ENCODE measurements around the gene ATG9B.

ATG9B gene

DNA sequence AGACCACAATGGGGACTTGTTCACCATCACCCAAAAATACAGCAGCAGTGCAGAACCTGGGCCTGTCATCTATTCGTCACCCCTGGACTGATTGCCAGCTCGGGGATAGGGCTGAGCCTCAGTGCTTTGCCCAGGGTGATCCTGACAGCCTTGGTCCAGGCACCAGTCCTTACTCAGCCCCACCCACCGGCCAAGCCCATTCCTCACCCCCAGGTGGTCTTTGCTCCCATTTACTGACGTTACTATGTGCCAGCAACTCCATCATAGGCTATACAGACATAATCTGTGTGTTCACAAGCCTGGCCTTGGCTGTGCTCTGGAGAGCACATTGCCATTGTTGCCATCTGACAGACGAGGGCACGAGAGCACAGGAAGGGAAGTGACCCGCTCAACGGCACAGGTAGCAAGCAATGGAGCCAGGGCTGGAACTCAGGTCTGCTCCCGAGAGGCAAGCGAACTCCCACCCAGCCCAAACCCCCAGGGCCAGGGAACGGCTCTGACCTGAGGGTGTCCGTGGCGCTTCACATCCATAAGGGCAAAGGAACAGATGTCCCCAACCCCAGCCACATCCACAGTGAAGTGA, 6.8 kb downstream of the ATG9B start:
- no peak for DNase-seq (ENCODE audit: low spot score)
- H3K4me3 ChIP-seq, result no peak overlapping the region
- TF ChIP-seq, protein P1, sequence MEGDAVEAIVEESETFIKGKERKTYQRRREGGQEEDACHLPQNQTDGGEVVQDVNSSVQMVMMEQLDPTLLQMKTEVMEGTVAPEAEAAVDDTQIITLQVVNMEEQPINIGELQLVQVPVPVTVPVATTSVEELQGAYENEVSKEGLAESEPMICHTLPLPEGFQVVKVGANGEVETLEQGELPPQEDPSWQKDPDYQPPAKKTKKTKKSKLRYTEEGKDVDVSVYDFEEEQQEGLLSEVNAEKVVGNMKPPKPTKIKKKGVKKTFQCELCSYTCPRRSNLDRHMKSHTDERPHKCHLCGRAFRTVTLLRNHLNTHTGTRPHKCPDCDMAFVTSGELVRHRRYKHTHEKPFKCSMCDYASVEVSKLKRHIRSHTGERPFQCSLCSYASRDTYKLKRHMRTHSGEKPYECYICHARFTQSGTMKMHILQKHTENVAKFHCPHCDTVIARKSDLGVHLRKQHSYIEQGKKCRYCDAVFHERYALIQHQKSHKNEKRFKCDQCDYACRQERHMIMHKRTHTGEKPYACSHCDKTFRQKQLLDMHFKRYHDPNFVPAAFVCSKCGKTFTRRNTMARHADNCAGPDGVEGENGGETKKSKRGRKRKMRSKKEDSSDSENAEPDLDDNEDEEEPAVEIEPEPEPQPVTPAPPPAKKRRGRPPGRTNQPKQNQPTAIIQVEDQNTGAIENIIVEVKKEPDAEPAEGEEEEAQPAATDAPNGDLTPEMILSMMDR (IDR thresholded peaks at IDR 0.05), result no peak
- H3K27ac ChIP-seq, result no peak overlapping the region

DNA sequence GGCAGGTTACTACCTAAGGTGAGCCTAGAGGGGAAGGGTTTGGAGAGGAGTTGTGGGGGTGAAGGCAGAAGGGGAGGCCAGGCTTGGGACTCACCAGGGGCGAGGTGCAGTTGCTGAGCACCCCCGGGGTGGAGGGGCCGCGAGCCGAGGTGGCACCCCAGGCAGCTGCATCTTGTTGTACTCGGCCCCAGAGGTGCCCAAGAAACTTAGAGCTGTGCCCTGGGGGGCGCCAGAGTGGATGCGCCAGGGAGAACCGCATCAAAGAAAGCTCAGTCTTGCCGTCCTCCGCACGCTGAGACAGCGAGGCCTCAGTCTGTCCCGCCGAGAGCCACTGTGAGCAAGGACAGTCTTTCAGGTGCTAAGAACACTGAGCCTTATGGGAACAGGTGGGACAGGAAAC, 7.4 kb downstream of the ATG9B start:
- TF ChIP-seq, protein P1 (IDR thresholded peaks at IDR 0.05), result no peak
- Histone ChIP-seq H3K4me3 (no peak overlapping the region), H3K27ac (no peak overlapping the region)
- no peak for DNase-seq (ENCODE audit: low spot score)

DNA sequence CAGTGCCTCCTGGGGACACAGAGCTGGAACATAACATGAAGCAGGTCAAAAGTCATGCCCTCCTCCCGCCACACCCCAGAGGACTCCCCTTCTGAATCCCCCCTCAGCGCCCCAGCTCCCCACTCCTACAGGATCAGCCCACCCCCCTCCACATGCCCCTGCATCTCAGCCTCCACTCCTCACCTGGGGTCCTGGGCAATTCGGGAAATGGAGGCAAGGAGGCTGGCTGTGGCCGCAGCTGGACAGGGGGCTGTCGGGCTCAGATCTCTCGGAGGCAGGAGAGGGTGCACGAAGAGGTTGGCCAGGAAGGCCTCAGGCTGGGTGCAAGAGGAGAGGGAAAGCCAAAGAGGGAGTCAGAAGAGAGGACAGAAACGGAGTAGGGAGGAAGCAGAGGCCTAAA, 7.8 kb downstream of the ATG9B start:
- TF ChIP-seq, protein P1 (IDR thresholded peaks at IDR 0.05), result no peak
- no peak for DNase-seq (ENCODE audit: low spot score)
- Histone ChIP-seq H3K27ac (no peak overlapping the region), H3K4me3 (no peak overlapping the region)

DNA sequence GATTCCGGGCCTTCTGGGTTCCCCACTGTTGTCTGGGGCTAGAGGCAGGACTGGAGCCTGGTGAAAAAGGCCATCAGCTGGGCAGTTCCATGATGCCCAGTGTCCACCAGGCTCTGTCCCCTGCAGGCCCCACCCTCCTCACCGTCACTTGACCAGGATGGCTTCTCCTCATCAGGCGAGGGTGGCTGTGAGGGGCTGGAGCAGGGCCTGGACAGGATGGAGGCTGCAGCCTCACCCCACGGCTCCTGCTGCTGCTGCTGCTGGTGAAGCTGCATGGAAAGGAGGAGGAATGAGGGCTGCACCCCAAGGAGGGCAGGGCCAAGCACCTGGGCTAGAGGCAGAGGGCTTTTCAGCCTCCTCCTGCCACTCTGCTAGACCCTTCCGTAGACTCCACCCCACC, 8.3 kb downstream of the ATG9B start:
- no peak for DNase-seq (ENCODE audit: low spot score)
- TF ChIP-seq, protein P1 (IDR thresholded peaks at IDR 0.05), result no peak
- Histone ChIP-seq H3K27ac (no peak overlapping the region), H3K4me3 (no peak overlapping the region)

DNA sequence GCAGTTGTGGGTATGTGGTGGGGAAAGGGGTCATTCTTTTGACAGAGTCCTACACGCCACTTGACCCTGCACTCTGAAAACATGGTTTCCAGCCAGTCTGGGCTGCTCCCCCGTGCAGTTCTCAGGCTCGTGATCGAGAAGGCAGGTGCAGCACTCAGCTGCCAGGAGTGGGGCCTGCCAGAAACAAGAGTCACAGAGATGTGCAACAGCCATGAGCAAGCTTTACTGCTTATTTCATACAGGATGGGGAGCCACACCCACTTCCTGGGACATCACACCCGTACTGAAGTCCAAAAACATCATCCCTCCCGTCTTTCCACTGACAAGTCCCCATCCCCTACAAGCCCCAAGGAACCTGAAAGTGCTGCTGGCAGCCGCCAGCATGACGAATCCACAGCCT, 9.3 kb downstream of the ATG9B start:
- H3K27ac ChIP-seq, result no peak overlapping the region
- no peak for DNase-seq (ENCODE audit: low spot score)

DNA sequence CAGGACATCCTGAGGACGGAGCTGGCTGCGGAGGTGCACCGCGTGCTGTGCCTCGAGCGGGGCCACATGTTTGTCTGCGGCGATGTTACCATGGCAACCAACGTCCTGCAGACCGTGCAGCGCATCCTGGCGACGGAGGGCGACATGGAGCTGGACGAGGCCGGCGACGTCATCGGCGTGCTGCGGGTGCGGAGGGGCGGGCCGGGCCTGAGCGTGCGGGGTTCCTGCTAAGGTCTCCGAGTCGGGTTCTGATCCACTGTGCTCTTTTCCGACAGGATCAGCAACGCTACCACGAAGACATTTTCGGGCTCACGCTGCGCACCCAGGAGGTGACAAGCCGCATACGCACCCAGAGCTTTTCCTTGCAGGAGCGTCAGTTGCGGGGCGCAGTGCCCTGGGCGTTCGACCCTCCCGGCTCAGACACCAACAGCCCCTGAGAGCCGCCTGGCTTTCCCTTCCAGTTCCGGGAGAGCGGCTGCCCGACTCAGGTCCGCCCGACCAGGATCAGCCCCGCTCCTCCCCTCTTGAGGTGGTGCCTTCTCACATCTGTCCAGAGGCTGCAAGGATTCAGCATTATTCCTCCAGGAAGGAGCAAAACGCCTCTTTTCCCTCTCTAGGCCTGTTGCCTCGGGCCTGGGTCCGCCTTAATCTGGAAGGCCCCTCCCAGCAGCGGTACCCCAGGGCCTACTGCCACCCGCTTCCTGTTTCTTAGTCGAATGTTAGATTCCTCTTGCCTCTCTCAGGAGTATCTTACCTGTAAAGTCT, 10.4 kb downstream of the ATG9B start:
- Histone ChIP-seq H3K27ac (no peak overlapping the region), H3K4me3 (peak overlapping the region; percentile 64)
- DNase-seq (ENCODE audit: low spot score), result no peak
- TF ChIP-seq, protein P1 (IDR thresholded peaks at IDR 0.05), result no peak

More for the DNA sequence above, 9.3 kb downstream of the ATG9B start:
- TF ChIP-seq, protein P1 (IDR thresholded peaks at IDR 0.05), result no peak
- no peak overlapping the region for H3K4me3 ChIP-seq

DNA sequence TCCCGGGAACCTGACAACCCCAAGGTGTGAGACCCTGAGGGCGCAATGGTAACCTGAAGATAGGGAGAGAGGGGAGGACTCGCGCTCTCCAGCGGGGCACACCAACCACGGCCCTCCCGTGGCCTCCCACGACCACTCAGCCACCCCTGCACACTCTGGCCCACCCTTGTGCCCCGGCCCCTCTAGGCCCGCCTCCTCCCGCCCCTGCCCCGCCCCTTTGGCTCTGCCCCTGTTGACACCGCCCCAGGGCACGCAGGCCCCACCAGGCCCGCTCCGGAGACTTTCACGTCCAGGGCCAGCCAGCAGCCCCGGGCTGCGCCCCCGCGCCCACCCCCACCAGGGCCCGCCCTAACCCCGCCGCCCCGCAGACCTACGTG, 10.9 kb downstream of the ATG9B start:
- Histone ChIP-seq H3K27ac (no peak overlapping the region), H3K4me3 (peak overlapping the region; percentile 64)
- no peak for DNase-seq (ENCODE audit: low spot score)
- TF ChIP-seq, protein P1 (IDR thresholded peaks at IDR 0.05), result no peak

Data from coronary artery (tissue), 2 donors.